NCI-H2227 (cell line): ENCODE measurements around the gene SLC25A53.
"Not testable (repeated sequence)": the region's sequence is repeated elsewhere in the genome, so short reads cannot be mapped to it uniquely, and the experiment has no call there.

Source experiments
- DNase-seq: peaks from one replicate; lab custom pipeline; 2025; ENCODE audit not compliant: unreplicated experiment; lab: John Stamatoyannopoulos, UW

The SLC25A53 gene

GRCh38 chrX:104134583-104135261, 22.1 kb downstream of the SLC25A53 start:
- DNase-seq = no peak

DNA sequence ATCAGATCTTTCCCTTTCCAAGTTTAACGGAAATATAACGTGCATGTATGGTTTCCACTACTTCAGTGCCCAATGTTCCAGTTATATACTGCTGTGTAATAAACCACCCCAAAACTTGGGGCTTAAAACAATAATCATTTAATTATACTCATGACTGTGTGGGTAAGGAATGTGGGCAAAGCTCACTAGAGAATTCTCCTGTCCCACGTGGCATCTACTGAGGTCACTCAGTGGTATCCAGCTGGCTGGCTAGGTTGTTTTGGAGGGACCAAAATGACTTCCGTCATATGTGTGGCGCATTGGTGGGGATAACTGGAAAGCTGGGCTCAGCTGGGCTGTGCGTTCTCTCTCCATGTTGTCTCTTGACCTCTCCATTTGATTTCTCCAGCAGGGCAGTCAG, 26.0 kb downstream of the SLC25A53 start:
- DNase-seq = no peak

- DNase-seq = no peak
Measured at GRCh38 chrX:104126856-104127255, 30.0 kb downstream of the SLC25A53 start.

DNA sequence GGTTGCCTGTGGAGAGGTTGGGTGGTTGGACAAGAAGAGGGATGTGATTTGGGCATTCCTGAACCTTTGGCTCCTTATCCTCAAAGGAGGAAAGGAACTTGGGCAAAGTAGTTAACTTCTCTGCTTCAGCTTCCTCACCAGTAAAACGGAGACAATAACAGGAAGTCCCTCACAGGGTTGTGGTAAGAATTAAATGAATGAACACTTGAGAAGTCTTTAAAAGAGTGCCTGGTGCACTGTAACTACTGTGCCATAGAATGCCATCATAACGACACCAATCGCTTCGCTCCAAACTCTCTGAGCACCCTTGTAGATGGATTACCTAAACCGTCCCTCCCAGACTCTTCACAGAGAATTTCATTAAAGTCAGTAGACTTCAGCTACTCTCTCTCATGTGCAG, 34.0 kb downstream of the SLC25A53 start:
- DNase-seq = no peak

- DNase-seq = no peak
Measured at GRCh38 chrX:104118765-104119164, 38.0 kb downstream of the SLC25A53 start.

- DNase-seq = no peak
Measured at GRCh38 chrX:104117759-104118158, 39.0 kb downstream of the SLC25A53 start.

GRCh38 chrX:104113222-104113965, 43.4 kb downstream of the SLC25A53 start:
- DNase-seq = peak; percentile 90

GRCh38 chrX:104112326-104112951, 44.4 kb downstream of the SLC25A53 start, which contains the start of gene ZCCHC18:
Gene ZCCHC18 (plus strand): TSS chrX:104112523. CDS start chrX:104114112, 1,589 bp downstream.
- peak; percentile 92 for DNase-seq

DNA sequence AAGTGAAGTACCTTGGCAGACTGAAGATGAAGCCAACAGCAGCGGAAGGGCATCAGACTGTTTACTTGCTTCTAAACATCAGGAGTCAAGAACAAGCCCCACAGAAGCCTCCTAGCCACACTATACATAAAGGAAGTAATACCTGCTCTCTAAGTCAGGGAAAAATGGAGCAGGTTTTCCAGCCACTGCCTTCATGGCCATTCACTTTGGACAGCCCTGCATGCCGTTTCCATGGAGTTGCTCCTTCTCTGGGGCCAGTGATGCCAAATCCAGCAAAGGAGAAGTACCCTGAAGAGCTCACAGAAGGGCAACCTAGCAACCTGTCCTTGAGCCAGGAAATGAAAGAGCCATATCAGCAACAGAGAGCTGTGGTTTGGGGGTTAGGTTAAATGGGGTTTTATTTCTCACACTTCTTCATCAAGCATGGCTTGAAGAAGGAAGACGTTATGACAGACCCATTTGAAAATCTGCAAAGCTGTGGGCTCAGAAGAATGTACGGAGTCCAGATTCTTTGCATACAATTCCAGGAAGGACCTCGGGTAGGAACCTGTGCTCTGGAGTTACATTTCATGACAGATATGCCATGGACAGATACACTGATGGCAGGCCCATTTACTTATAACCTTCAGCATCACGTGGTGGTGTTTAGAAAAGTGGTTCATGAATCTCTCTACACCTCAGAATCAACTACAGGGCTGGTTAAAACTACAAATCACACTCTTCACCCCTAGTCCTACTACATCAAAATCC, 46.1 kb downstream of the SLC25A53 start:
- DNase-seq = not testable (repeated sequence)

DNA sequence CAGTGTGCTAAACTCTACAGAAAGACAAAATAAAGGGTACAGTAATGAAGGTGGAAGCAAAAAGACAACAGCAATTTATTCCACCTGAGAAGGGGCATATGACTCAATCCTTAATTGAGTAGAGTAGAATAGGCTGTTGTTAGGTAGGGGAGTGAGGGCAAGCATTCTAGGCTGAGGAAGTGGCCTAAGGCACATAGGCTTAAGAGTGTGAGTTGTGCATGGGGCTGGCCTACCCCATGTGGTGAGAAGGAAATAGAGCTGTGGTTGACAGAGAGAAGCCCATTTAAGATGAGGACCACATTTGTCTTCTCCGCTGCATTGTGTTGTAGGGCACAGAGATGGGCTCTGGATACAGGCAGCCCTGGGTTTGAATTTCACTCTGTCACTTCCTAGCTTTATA, 47.9 kb downstream of the SLC25A53 start:
- no peak for DNase-seq

DNA sequence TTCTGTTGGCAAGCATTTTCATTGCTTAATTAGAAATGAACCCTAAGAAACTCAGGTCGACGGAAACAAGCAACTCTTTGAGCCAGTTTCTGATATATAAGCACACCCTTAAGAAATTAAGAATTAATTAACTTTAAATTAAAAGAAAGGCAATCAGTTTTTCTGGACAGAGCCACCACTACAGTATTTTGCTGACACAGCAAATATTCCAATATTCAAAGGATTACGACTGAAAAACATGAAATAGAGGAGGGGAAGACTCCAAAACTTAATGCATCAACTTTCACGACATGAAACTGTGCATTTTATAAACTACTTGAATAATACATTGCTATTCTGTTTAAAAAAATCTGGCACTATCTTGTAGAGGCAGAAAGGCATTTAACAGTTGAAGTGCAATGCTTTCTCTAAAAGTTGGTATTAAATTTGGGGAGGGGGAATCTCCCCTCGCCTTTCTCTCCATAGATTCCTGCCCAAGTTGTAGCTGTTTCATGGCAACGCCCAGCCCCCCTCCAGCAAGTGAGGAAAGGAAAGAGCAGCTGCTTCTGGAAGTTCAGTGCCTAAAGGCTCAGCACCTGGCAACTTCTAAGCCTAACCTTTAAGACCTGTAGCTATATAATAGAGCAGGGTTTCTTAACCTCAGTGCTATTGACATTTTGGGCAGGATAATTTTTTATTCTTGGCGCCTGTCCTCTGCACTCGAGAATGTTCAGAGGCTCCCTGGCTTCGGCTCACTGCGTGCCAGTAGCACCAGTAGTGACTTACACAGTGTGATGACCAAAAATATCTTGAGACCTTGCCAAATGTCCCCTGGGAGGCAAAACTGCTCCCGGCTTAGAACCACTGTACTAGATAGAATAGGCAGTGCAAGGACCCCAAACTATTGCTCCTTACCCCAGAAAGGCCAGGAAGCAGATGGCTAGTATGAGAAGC, 51.2 kb downstream of the SLC25A53 start:
- DNase-seq = no peak

DNA sequence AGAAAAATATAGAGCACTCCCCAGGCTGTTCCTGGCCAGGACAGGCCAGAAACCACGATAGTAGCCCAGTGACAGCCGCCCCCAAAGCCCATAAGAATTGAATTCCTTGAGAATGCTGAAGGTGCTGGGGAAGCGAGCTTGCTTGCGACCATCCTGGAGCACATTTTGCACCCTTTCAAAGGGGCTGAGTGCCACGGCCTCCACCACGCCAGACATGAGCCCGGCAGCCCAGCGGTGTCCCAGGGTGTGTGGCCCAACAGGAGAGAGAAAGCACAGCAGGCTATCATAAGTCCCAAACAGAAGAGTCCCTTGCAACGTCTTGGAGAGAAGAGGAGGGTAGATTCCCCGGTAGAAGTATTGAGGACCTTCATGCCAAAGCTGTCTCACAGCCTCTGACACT, 52.1 kb downstream of the SLC25A53 start:
- no peak for DNase-seq

DNA sequence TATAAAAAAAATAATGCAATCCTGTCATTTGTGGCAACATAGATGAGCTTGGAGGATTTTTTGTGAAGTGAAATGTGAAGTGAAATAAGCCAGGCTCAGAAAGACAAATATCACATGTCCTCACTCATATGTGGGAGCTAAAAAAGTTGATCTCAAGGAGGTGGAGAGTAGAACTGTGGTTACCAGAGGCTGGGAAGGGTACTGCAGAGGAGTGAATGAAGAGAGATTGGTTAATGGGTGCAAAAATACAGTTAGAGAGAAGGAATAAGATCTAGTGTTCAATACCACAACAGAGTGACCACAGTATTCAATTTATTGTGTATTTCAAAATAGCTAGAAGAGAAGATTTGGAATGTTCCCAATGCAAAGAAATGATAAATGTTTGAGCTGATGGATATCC, 57.9 kb downstream of the SLC25A53 start:
- no peak for DNase-seq

- peak; percentile 72 for DNase-seq
Measured at GRCh38 chrX:104098151-104098808, 58.5 kb downstream of the SLC25A53 start.

GRCh38 chrX:104085919-104086318, 70.9 kb downstream of the SLC25A53 start:
- no peak for DNase-seq

DNA sequence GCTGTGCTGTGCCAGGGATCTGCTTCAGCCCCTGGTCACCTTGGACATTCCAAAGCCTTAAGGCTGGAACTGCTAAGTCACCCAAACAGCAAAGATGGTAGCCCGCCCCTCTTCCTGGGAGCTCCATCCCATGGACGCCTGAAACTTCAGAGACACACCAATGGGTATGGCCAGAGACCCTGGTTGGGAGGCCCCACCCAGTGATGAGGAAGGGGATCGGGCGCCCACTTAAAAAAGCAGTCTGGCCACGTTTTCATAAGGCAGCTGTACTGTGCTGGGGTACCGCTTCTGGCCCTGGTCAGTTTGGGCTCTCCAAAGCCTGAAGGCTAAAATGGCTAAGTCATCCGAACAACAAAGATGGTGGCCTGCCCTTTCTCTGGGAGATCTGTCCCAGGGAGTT, 71.3 kb downstream of the SLC25A53 start:
- no peak for DNase-seq

DNA sequence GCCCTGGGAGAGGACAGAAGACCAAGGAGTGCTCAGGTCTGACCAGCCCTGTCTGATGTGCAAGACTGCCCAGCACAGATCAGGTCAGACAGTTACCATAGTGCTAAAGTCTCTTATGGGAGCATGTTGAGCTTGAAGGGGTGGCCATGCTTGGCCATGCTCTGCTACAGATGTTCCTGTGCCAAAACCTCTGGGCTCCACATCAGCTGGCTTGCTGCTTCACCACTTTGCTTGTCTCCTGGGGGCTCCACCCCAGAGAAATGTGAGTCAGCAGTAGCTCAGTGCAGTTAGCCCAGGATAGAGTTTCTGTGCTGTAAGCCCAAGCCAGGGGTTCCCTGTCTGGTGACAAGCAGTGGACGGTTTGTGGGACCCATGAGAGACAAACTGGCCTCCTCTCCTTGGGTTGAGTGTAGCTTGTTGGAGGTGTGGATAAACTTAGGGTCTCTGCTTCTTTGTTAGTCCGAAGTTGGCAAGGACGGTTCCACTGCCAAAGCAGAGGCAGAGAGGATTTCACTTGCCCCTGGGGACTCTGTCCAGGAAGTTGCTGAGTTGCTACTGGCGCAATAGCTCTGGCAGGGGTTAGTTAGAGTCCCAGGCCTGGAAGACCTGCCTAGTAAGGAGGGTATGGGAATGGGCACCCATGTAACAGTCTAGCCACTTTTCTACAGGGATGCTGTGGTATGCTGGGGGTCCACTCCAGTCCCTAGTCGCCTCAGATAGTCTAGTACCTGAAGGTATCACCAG, 72.1 kb downstream of the SLC25A53 start:
- no peak for DNase-seq

DNA sequence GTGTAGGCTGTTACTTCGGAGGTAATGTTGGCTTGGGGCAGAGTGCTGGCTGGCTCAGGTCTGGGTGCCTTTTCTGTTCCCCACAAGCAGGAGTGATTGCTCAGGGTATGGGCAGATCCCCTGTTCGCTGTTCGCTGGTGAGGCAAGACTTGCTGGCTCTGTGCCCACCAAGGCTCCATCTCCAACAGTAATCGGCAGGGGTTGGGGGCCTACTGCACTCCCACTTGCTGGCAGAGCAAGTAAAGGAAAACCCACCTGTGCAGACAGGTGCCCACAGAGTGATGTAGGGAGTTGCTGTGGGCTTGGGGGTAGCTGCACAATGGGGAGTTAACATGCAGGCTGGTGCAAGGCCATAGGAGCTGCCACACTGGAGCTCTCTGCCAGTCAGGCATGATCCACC, 72.7 kb downstream of the SLC25A53 start:
- no peak for DNase-seq

DNA sequence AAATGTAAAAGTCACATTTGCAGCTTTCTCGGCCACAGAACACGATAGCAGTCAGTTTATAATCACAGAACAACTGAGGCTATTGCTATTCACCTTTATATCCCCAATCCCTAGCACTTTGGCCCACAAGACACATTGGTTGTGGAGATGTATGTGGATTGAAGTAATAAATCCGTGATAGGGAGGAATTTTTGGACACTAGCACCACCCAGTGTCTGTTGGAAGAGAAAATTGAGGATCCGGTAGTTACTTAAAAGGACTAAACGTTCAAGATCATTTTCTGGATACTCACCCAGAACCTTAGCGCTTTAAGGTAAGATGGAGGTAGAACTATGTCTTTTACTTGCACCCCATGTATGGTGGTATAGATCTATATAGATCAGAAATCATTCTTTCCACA, 79.0 kb downstream of the SLC25A53 start:
- not testable (repeated sequence) for DNase-seq
